SU-DHL-6 (cell line): ENCODE data around the gene PPFIBP1.

Experiments used
- H2AFZ ChIP-seq: fragments of 200-600 bp; sonication (generic); 2 replicates; pipeline ENCODE4 v1.6.1; 2014; ENCODE audit warnings: low read depth, mild to moderate bottlenecking, moderate library complexity, mixed read lengths, antibody characterized with exemption, low read length; ENCODE audit not compliant: severe bottlenecking
- H3F3A ChIP-seq: fragments of 200-600 bp; shearing (Covaris generic); 2 replicates; pipeline ENCODE4 v1.6.0; 2016; ENCODE audit warnings: antibody characterized with exemption, mild to moderate bottlenecking; ENCODE audit not compliant: insufficient read depth
- H3K27ac ChIP-seq: fragments of 200-600 bp; sonication (generic); 2 replicates; pipeline ENCODE4 v1.5.1; 2016; ENCODE audit warnings: low read depth, mild to moderate bottlenecking, low read length, moderate library complexity, mixed read lengths
- H3K27me3 ChIP-seq: fragments of 200-600 bp; sonication (generic), shearing (Covaris generic); 2 replicates; pipeline ENCODE4 v1.6.0; 2014; ENCODE audit warnings: mild to moderate bottlenecking, low read length
- H3K36me3 ChIP-seq: fragments of 200-600 bp; sonication (generic); 2 replicates; pipeline ENCODE4 v1.6.1; 2014; ENCODE audit warnings: mild to moderate bottlenecking, low read length, mixed read lengths
- H3K4me2 ChIP-seq: fragments of 300-600, 200-600 bp; shearing (Covaris generic), sonication (generic); 2 replicates; pipeline ENCODE4 v1.6.0; 2014; ENCODE audit warnings: low read length, low read depth, mild to moderate bottlenecking; ENCODE audit not compliant: poor library complexity, severe bottlenecking
- H3K4me3 ChIP-seq: fragments of 200-600 bp; sonication (generic); 2 replicates; pipeline ENCODE4 v1.5.1; 2014; ENCODE audit warnings: antibody characterized with exemption, low read length, mild to moderate bottlenecking, mixed read lengths; ENCODE audit not compliant: insufficient read depth, poor library complexity, severe bottlenecking
- H3K79me2 ChIP-seq: fragments of 200-600 bp; sonication (generic); 2 replicates; pipeline ENCODE4 v1.6.1; 2014; ENCODE audit warnings: mild to moderate bottlenecking, low read length, moderate library complexity; ENCODE audit not compliant: insufficient read depth
- H3K9ac ChIP-seq: fragments of 200-600 bp; sonication (generic); 2 replicates; pipeline ENCODE4 v1.7.0; 2014; ENCODE audit warnings: mild to moderate bottlenecking, low read length
- H3K9me2 ChIP-seq: fragments of 200-600 bp; sonication (generic); replicated peaks from 2 replicates; pipeline ENCODE4 v1.6.1; 2014; ENCODE audit warnings: low read length; ENCODE audit not compliant: insufficient read depth
- H3K9me3 ChIP-seq: fragments of 200-600 bp; sonication (generic); 2 replicates; pipeline ENCODE4 v1.6.1; 2014; ENCODE audit warnings: low read length, mixed read lengths; ENCODE audit not compliant: insufficient read depth
- H4K20me1 ChIP-seq: fragments of 200-600 bp; sonication (generic); 2 replicates; pipeline ENCODE4 v1.6.1; 2014; ENCODE audit warnings: low read depth, mild to moderate bottlenecking, antibody characterized with exemption, low read length, moderate library complexity, mixed read lengths
- CTCF ChIP-seq: fragments of 200-600 bp; sonication (generic); IDR thresholded peaks from one replicate; pipeline ENCODE4 v1.5.1; 2017; ENCODE audit warnings: antibody characterized with exemption, mild to moderate bottlenecking, low read length, moderate library complexity; ENCODE audit not compliant: insufficient read depth, poor library complexity, severe bottlenecking
- EZH2phosphoT487 ChIP-seq: fragments of 200-600 bp; sonication (generic), shearing (Covaris generic); conservative IDR thresholded peaks from 2 replicates; pipeline ENCODE4 v1.6.1; 2018; ENCODE audit warnings: mild to moderate bottlenecking, antibody characterized with exemption, low read length, moderate library complexity, mixed read lengths

Gene PPFIBP1

GRCh38 chr12:27710592-27711316 lies 186.7 kb downstream of the PPFIBP1 start, which contains the start of gene MRPS35:
Gene MRPS35, plus strand, starts transcription at chr12:27710832. Its CDS starts 12 bp downstream, at chr12:27710844.
- no peaks in the 10 kb centered on the region for H3K9me2 ChIP-seq
- H2AFZ ChIP-seq, result peak within 1 kb of the TSS; percentile 97
- no peaks in the 10 kb centered on the region for H3K9me3 ChIP-seq
- peaks cover 3% of the 10 kb centered on the region; the same call in 1 of the 2 replicates for H3K36me3 ChIP-seq
- H3K79me2 ChIP-seq, result peaks cover 42% of the 10 kb centered on the region
- peak within 1 kb of the TSS; percentile 86 for H3K9ac ChIP-seq
- TF ChIP-seq CTCF (no peak), EZH2phosphoT487 (no peak)
- H4K20me1 ChIP-seq, result no peaks in the 10 kb centered on the region
- H3F3A ChIP-seq, result no peaks in the 10 kb centered on the region
- peak within 1 kb of the TSS; percentile 96 for H3K4me3 ChIP-seq
- peak within 1 kb of the TSS; percentile 94 for H3K4me2 ChIP-seq
- no peaks in the 10 kb centered on the region for H3K27me3 ChIP-seq
- H3K27ac ChIP-seq, result peak within 1 kb of the TSS; percentile 31

GRCh38 chr12:27711317-27711682 lies 187.3 kb downstream of the PPFIBP1 start:
- Histone ChIP-seq H3K27me3 (no peaks in the 10 kb centered on the region), H3K4me3 (peak overlapping the region; percentile 96), H3K79me2 (peaks cover 42% of the 10 kb centered on the region), H3K4me2 (peak overlapping the region; percentile 94), H3K36me3 (peaks cover 5% of the 10 kb centered on the region; the same call in 1 of the 2 replicates), H3K9ac (peak overlapping the region; percentile 86), H3F3A (no peaks in the 10 kb centered on the region), H3K9me2 (no peaks in the 10 kb centered on the region), H4K20me1 (no peaks in the 10 kb centered on the region), H3K27ac (peak overlapping the region; percentile 17), H3K9me3 (no peaks in the 10 kb centered on the region), H2AFZ (peak overlapping the region; percentile 97)
- TF ChIP-seq EZH2phosphoT487, result no peak
- no peak for TF ChIP-seq CTCF

- H4K20me1 ChIP-seq, result no peaks in the 10 kb centered on the region
- no peaks in the 10 kb centered on the region for H3K9me3 ChIP-seq
- no peak for TF ChIP-seq CTCF
- no peak for TF ChIP-seq EZH2phosphoT487
- no peak overlapping the region for H3K4me3 ChIP-seq
- no peaks in the 10 kb centered on the region for H3K27me3 ChIP-seq
- peaks cover 42% of the 10 kb centered on the region for H3K79me2 ChIP-seq
- H3K36me3 ChIP-seq, result peaks cover 5% of the 10 kb centered on the region; the same call in 1 of the 2 replicates
- H3K27ac ChIP-seq, result no peak overlapping the region
- H2AFZ ChIP-seq, result no peak overlapping the region
- no peaks in the 10 kb centered on the region for H3F3A ChIP-seq
- H3K9ac ChIP-seq, result no peak overlapping the region
- H3K4me2 ChIP-seq, result peak overlapping the region; percentile 94
- no peaks in the 10 kb centered on the region for H3K9me2 ChIP-seq
Measured at GRCh38 chr12:27711967-27712366, 188.0 kb downstream of the PPFIBP1 start.
